K562 treated with DMSO at 1 percent for 48 hours (cell line): ENCODE data around the gene CNOT9. TPM values are rescaled to one million over a fixed set of nuclear protein-coding genes. Genes with fewer than 3 reads are reported as not detected.

Source experiments
- total RNA-seq: library from RNA; unstranded; fragments of 300-600 nt; gene quantifications from 2 replicates; pipeline ENCODE4 v1.2.3, GENCODE V29; 2022; ENCODE audit warnings: low replicate concordance; ENCODE audit errors: extremely low read depth

Gene CNOT9
- total RNA-seq, result not detected in 2 replicates

GRCh38 chr2:218568190-218569037 lies at the start of gene CNOT9, which contains the start of gene USP37:
Gene CNOT9, plus strand, starts transcription at chr2:218568839. Its CDS starts 116 bp downstream, at chr2:218568955.
Gene USP37, minus strand, starts transcription at chr2:218568351. Its CDS starts 9,698 bp downstream, at chr2:218558653.

GRCh38 chr2:218607436-218608115 lies 38.9 kb downstream of the CNOT9 start, which contains the start of gene PLCD4:
Gene PLCD4, plus strand, starts transcription at chr2:218607899. Its CDS starts 7,841 bp downstream, at chr2:218615740.

Other genes starting within 250 kb of the CNOT9 start
- not detected in 2 replicates for gene CATIP, start 212.0 kb upstream of the CNOT9 start, total RNA-seq
- not detected in 2 replicates for gene SLC11A1, start 186.6 kb upstream of the CNOT9 start, total RNA-seq
- not detected in 2 replicates for gene CTDSP1, start 169.0 kb upstream of the CNOT9 start, total RNA-seq
- gene VIL1, start 149.7 kb upstream of the CNOT9 start, total RNA-seq, result not detected in 2 replicates
- gene USP37, start 488 bp upstream of the CNOT9 start, total RNA-seq, result not detected in 2 replicates
- not detected in 2 replicates for gene PLCD4, start 39.1 kb downstream of the CNOT9 start, total RNA-seq
- gene ZNF142, start 90.8 kb downstream of the CNOT9 start, total RNA-seq, result not detected in 2 replicates
- not detected in 2 replicates for gene BCS1L, start 90.8 kb downstream of the CNOT9 start, total RNA-seq
- not detected in 2 replicates for gene RNF25, start 103.2 kb downstream of the CNOT9 start, total RNA-seq
- gene STK36, start 103.2 kb downstream of the CNOT9 start, total RNA-seq, result not detected in 2 replicates
- gene TTLL4, start 142.0 kb downstream of the CNOT9 start, total RNA-seq, result not detected in 2 replicates
- gene CYP27A1, start 213.3 kb downstream of the CNOT9 start, total RNA-seq, result not detected in 2 replicates